ENCODE data around the gene GID8. TPM values are rescaled to one million over a fixed set of nuclear protein-coding genes. Genes with fewer than 3 reads are reported as not detected.

Gene GID8
- total RNA-seq, 1 experiment from 2014 or later: 35.6 TPM

GRCh38 chr20:62963614-62964397, 25.9 kb downstream of the GID8 start:
- Histone ChIP-seq H3K36me3 (ENCODE audit: control insufficient read depth in 1 of 2, insufficient read depth in 2 of 2, low read length in 2 of 2) (peaks cover 0 to 8% of the 10 kb centered on the region in 2 experiments; a peak in 1 of 4 replicates), H4K20me1 (ENCODE audit: insufficient read depth) (no peaks in the 10 kb centered on the region), H2AFZ (ENCODE audit: low read depth, low read length, poor library complexity, severe bottlenecking) (no peak overlapping the region), H3K79me2 (ENCODE audit: insufficient read depth, low read length) (no peaks in the 10 kb centered on the region), H3K4me2 (ENCODE audit: low read length) (no peak overlapping the region), H3K9ac (ENCODE audit: low read length) (no peak overlapping the region), H3K27ac (ENCODE audit: low read depth, low read length) (no peak overlapping the region), H3K4me1 (ENCODE audit: control insufficient read depth in 1 of 2, insufficient read depth in 2 of 2, low read length in 2 of 2) (no peaks in the 10 kb centered on the region), H3K27me3 (ENCODE audit: insufficient read depth, low read length) (no peaks in the 10 kb centered on the region), H3K9me2 (ENCODE audit: insufficient read depth) (no peaks in the 10 kb centered on the region), H3K9me3 (ENCODE audit: control insufficient read depth in 1 of 2, insufficient read depth in 1 of 2, low read depth in 1 of 2, low read length in 2 of 2) (no peaks in the 10 kb centered on the region), H3K4me3 (replicated peaks in 1 of 2; ENCODE audit: low read depth in 1 of 2, low read length in 2 of 2) (no peak overlapping the region)
- ChIA-PET RAD21 (ENCODE audit: low non-redundant PET in 1 of 2, low total read pairs in 2 of 2, uncharacterized antibody in 2 of 2, unreplicated experiment in 2 of 2) (no interaction called here), POLR2A (no interaction called here), CTCF (no interaction called here)
- no peak for TF ChIP-seq POLR2A (IDR thresholded peaks at IDR 0.05; ENCODE audit: borderline replicate concordance, extremely low read depth, insufficient read depth, insufficient read length)
- no peak for TF ChIP-seq EGR1 (IDR thresholded peaks at IDR 0.05; ENCODE audit: low read depth)
- TF ChIP-seq RAD21 (IDR thresholded peaks at IDR 0.05; ENCODE audit: low read depth): no peak
- no peak for TF ChIP-seq YY1 (IDR thresholded peaks at IDR 0.05; ENCODE audit: extremely low read depth, insufficient replicate concordance, low read depth, low read length)
- TF ChIP-seq, protein P1, sequence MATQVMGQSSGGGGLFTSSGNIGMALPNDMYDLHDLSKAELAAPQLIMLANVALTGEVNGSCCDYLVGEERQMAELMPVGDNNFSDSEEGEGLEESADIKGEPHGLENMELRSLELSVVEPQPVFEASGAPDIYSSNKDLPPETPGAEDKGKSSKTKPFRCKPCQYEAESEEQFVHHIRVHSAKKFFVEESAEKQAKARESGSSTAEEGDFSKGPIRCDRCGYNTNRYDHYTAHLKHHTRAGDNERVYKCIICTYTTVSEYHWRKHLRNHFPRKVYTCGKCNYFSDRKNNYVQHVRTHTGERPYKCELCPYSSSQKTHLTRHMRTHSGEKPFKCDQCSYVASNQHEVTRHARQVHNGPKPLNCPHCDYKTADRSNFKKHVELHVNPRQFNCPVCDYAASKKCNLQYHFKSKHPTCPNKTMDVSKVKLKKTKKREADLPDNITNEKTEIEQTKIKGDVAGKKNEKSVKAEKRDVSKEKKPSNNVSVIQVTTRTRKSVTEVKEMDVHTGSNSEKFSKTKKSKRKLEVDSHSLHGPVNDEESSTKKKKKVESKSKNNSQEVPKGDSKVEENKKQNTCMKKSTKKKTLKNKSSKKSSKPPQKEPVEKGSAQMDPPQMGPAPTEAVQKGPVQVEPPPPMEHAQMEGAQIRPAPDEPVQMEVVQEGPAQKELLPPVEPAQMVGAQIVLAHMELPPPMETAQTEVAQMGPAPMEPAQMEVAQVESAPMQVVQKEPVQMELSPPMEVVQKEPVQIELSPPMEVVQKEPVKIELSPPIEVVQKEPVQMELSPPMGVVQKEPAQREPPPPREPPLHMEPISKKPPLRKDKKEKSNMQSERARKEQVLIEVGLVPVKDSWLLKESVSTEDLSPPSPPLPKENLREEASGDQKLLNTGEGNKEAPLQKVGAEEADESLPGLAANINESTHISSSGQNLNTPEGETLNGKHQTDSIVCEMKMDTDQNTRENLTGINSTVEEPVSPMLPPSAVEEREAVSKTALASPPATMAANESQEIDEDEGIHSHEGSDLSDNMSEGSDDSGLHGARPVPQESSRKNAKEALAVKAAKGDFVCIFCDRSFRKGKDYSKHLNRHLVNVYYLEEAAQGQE (IDR thresholded peaks at IDR 0.05; ENCODE audit: low read depth): no peak
- TF ChIP-seq MAX (IDR thresholded peaks at IDR 0.05): no peak
- no peak for TF ChIP-seq TCF7L2 (IDR thresholded peaks at IDR 0.05; ENCODE audit: borderline replicate concordance, extremely low read depth, insufficient read depth, insufficient read length)
- TF ChIP-seq SP1 (IDR thresholded peaks at IDR 0.05; ENCODE audit: low read depth): no peak
- no peak for TF ChIP-seq SIN3A (IDR thresholded peaks at IDR 0.05; ENCODE audit: low read depth)
- TF ChIP-seq ZNF274 (IDR thresholded peaks at IDR 0.05; ENCODE audit: low read depth, low read length): no peak
- no peak for TF ChIP-seq CTCF (IDR thresholded peaks at IDR 0.05 in 2 of 3, conservative IDR thresholded peaks at IDR 0.05 in 1 of 3; ENCODE audit: borderline replicate concordance in 1 of 3, insufficient read depth in 1 of 3, low read depth in 2 of 3, low read length in 2 of 3)
- no peak for TF ChIP-seq JUND (IDR thresholded peaks at IDR 0.05)
- no peak for TF ChIP-seq EZH2 (IDR thresholded peaks at IDR 0.05)
- TF ChIP-seq CBX3 (IDR thresholded peaks at IDR 0.05; ENCODE audit: low read depth): no peak
- no peak for DNase-seq (ENCODE audit: low read depth, low spot score)
- intact Hi-C loops (cut with micrococcal nuclease): no loop called here
- ATAC-seq: no peak
- no TSS peak for BruUV-seq (replicated peaks)
